GM18526 (cell line): ENCODE measurements around the gene AK3.

ENCODE experiments used
- POLR2A ChIP-seq: IDR thresholded peaks from 3 replicates; pipeline ENCODE4 v1.6.1; 2011; ENCODE audit not compliant: insufficient read length; ENCODE audit errors: extremely low read depth

AK3 gene

GRCh38 chr9:4718911-4719310 is 22.1 kb downstream of the AK3 start:
- no peak for TF ChIP-seq POLR2A

DNA sequence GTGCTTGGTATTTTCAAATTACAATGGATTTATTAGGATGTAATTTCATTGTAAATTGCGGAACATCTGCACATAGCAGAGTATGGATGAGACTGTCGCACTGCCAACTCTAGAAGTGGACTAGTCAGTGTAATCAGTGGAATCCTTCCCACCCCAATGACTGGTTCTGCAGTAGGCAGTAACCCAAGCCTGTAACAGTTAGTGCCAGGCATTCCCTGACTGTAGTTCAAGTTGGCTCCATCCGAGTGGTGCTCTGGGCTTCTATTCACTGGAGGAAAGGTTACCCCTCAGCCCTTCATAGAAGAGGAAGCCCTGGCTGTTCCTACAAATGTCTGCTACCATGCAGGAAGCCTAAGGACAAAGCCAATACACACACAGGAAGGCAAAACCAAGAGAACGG is 23.2 kb downstream of the AK3 start:
- TF ChIP-seq POLR2A, result no peak

DNA sequence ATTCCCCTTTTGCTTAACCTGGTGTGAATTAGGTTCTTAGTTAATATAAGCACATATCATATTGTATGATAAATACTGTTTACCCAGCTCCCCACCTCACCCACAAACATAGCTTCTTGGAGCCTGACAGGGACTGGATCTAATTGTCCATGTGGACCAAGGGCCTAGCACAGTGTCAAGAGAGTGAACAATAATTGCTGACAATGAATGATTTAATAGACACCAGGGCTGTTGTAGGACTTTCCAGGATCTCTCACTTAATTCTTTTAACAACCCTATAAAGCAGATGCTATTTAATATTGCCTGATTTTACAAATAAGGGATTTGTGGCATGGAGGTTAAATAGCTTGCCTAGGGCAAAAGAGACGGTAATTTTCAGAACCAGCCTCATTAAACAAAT is 24.8 kb downstream of the AK3 start:
- TF ChIP-seq POLR2A, result no peak

- no peak for TF ChIP-seq POLR2A
Observed at GRCh38 chr9:4714266-4715016, 26.6 kb downstream of the AK3 start.

DNA sequence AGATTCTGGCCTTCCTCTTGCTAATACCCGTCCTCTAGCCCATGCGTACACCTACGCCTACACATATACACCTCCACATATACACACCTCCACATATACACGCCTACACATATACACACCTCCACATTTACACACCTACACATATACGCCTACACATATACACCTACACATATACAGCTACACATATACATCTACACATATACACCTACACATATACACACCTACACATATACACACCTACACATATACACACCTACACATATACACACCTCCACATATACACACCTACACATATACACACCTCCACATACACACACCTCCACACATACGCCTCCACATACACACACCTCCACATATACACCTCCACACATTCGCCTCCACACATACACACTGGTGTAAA is 27.2 kb downstream of the AK3 start:
- TF ChIP-seq POLR2A, result no peak

- no peak for TF ChIP-seq POLR2A
Observed at GRCh38 chr9:4709380-4709779, 31.6 kb downstream of the AK3 start.

DNA sequence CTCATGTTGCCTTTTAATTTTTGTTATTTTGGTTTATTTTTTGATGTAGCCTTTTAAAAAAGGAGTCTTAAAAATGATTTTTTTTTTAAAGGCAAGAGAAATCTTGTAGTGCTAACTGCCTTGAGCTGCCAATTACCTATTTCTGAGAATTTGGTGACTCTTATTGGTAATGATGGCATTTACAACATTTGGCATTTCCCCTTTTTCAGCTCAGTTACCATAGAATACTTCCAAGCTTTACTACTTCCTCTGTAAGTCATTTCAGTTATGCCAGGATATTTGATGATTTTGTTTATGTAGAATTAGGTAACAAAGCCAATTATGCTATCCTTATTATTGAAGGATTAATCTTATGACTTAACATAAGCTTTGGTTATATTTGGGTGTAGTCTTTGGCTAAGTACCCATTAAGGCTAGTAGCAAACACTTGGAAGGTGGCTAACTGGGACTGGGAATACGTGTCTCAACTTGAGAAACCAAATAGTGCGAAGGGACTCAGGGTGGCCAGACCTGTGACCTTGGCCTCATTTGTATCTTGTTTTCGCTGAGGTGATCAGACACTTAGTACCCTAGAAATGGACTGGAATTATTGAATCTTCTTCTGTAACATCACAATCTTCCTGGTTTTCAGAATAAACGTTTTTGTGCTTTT is 33.9 kb downstream of the AK3 start:
- no peak for TF ChIP-seq POLR2A

- TF ChIP-seq POLR2A, result no peak
Observed at GRCh38 chr9:4706021-4706420, 35.0 kb downstream of the AK3 start.

- TF ChIP-seq POLR2A, result no peak
Observed at GRCh38 chr9:4704129-4704528, 36.9 kb downstream of the AK3 start.

DNA sequence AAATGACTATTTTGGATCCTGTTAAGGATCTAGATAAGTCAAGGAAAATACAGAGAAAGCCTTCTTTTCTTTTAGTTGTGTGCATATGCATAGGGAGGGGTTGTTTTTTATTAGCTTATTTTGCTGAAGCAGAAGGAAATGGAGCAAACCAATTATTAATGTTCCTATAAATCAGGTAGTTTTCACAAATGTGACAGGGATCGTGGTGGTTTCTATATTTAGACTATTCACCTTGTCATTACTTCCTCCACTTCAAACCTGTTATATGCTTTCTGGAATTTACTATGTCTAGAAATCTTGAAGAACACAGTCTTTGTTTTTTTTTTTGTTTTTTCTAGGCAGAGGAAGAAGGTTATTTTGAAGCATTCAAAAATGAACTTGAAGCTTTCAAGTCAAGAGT is 39.5 kb downstream of the AK3 start:
- no peak for TF ChIP-seq POLR2A

DNA sequence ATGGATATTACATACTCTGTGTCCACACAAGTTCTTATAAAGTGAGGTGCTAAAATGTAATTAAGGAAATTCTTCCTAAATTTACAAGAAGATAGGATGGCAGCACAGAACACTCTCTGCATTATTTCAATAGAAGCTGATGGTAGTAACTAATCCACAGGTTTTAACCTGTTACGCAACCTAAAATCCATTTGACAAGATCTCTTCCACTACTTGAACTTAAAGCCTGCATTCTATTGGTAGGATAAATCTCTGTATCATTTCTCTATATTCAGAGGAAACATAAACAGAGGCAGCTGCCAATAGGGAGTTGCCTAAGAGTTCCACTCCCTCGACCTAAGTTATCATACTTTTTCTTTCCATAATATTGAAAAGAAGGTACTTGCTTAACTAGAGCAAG is 40.1 kb downstream of the AK3 start:
- TF ChIP-seq POLR2A, result no peak

DNA sequence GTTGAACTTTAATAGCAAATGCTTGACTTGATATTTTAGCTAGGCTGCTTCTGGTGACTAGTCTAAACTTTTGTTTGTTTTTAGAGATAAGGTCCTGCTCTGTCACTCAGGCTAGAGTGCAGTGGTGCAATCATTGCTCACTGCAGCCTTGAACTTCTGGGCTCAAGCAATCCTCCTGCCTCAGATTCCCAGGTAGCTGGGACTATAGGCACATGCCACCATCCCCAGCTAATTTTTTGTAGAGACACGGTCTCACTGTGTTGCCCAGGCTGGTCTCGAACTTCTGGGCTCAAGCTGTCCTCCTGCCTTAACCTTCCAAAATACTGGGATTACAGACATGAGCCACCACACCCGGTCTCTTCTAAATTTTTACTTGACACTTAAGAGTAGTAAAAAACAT is 40.9 kb downstream of the AK3 start:
- no peak for TF ChIP-seq POLR2A

DNA sequence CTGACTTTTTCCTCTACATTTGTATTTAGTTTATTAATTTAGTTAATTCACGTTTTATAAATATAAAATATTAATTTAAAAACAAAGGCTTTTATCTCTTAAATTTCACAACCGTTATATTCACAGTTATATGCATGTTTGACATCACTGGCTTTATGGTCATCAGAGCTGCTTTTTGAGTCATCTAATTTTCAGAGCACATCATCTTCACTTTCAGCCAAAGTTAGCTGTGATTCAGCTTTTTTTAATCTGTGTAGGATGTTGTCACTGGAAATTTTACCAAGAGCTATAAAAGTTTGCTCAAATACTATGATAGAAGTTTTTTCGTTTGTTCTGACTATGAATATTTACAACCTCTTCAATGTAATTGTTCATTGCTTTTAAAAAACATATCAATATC is 49.2 kb downstream of the AK3 start:
- TF ChIP-seq POLR2A, result no peak

DNA sequence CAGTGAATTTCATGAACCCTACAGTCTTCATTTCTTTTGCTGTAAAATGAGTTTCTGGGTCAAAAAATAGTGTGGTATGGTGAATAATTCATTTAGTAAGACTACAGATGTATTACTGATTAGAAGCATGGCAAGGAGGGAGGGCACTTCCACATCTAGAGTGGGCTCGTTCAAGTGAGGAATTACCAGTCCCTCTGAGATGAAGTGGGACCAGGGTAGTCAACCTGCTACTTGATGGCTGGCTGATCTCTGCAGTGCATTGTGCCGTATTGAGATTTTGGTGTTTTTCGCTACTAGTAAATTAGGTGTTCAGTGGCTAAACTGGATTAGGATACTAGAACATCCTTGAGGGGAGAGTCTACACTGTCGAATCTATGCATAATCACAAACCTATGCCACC is 50.9 kb downstream of the AK3 start:
- TF ChIP-seq POLR2A, result no peak

DNA sequence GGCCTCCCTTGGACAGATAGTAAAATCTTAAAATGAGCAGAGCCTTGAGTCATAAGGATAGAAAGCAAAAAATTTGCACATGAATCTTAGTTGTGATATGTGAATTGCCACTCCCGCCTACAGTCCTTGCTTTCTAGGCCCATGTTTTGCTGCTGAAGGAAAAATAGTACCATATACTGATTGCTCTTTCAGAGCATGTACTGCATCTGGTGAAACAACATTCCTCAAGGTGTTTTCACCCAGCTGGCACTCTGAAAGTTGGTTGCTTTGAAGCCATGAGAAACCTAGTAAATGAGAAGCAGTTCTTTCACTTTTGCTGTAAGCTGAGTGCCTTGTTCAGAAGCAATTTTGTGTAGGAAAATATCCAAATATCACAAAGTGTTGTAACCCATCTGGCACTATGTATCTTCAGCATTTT is 51.3 kb downstream of the AK3 start:
- no peak for TF ChIP-seq POLR2A

DNA sequence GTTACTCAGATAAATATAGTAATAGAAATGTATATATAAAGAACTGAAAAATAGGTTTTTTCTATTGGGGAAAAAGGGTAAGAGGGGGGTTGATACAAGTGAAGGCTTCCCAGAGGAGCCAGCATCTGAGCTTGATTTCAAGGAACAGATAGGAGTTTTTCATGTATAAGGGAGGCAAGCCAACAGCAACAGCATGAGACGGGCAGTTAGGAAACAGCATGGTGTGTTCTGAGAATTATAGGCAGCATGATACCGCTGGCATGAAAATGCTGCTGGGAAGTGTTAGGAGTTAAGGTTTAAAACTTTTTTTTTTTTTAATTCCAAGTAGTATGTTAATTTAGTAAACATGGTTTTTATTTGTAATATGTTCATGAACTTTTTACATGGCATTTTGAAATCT is 52.0 kb downstream of the AK3 start:
- no peak for TF ChIP-seq POLR2A

DNA sequence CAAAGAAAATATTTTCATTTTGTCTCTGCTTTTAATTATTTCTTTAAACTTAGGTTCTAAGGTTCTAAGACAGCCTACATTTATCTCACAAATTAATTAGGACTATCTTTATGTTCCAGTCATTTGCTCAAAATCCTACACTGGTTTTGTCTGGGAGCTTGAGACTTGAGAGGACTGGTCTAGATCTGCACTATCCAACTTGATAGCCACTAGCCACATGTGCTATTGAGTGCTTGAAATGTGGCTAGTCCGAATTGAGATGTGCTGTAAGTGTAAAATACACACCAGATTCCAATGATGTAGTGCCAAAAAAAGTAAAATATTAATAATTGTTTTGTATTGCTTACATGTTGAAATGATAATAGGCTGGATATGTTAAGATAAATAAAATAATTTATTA is 54.4 kb downstream of the AK3 start:
- no peak for TF ChIP-seq POLR2A
